ENCODE results near the gene CHIT1. TPM values are rescaled to one million over a fixed set of nuclear protein-coding genes. Genes with fewer than 3 reads are reported as not detected.
A peak's percentile ranks its signal among the peaks of the same experiment; 100 is the strongest.
"Not testable (repeated sequence)": the region's sequence is repeated elsewhere in the genome, so short reads cannot be mapped to it uniquely, and the experiment has no call there.

The CHIT1 gene
- total and polyA plus RNA-seq, 9 of the 15 experiments (the other 6 are each of a cell fraction or from before 2014, with no cell fraction given): not detected

DNA sequence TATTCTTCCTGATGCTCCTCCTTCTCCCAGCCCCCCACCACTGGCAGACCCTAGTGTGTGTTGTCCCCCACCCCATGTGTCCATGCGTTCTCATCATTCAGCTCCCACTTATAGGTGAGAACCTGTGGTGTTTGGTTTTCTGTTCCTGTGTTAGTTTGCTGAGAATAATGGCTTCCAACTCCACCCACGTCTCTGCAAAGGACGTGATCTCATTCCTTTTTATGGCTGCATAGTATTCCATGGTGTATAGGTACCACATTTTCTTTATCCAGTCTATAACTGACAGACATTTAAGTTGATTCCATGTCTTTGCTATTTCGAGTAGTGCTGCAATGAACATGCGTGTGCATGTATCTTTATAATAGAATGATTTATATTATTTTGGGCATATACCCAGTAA lies 12.2 kb upstream of the CHIT1 start:
- in situ Hi-C loops (cut with MboI); DNase-seq (ENCODE audit: extremely low read depth in 1 of 4, low spot score in 3 of 4); H3K4me2 ChIP-seq (ENCODE audit: insufficient read depth, low read length); BruUV-seq (replicated peaks); FAIRE-seq; H3K4me1 ChIP-seq (replicated peaks in 1 of 2; ENCODE audit: control insufficient read depth in 2 of 2, insufficient read depth in 2 of 2, low read length in 2 of 2); H3K4me3 ChIP-seq; ATAC-seq; H3K27ac ChIP-seq (ENCODE audit: extremely low read depth, low read depth, low read length); H2AFZ ChIP-seq (ENCODE audit: low read depth, low read length); H3K9ac ChIP-seq (ENCODE audit: insufficient read depth in 1 of 2, low read depth in 2 of 2, low read length in 2 of 2); H3K9me3 ChIP-seq (replicated peaks; ENCODE audit: control insufficient read depth, insufficient read depth, low read depth, low read length); H3K9me1 ChIP-seq (ENCODE audit: control insufficient read depth, insufficient read depth, low read length); H3K27me3 ChIP-seq (ENCODE audit: control insufficient read depth in 2 of 2, insufficient read depth in 2 of 2, low read length in 2 of 2); intact Hi-C loops (cut with micrococcal nuclease); H3K79me2 ChIP-seq (ENCODE audit: control insufficient read depth, insufficient read depth, low read length); CTCF ChIA-PET (ENCODE audit: low intra/inter-chr PET ratio); H4K20me1 ChIP-seq (replicated peaks; ENCODE audit: control insufficient read depth, insufficient read depth, low read length); H3K36me3 ChIP-seq (ENCODE audit: control insufficient read depth, insufficient read depth, low read length): not testable (repeated sequence)
- POLR2A ChIA-PET: interaction anchor here (0.6 kb wide), 1 partner anchor 119 kb away, joined by 4 read pairs; no protein-coding TSS in a partner anchor
- WGBS (ENCODE audit: insufficient coverage, low coverage, missing lambda C conversion rate): 3% methylated on average over 5 of the region's 5 CpGs
- TF ChIP-seq ZNF146 (CRISPR knock-in tag; IDR thresholded peaks at IDR 0.05; ENCODE audit: unreplicated experiment): peak; percentile 76

DNA sequence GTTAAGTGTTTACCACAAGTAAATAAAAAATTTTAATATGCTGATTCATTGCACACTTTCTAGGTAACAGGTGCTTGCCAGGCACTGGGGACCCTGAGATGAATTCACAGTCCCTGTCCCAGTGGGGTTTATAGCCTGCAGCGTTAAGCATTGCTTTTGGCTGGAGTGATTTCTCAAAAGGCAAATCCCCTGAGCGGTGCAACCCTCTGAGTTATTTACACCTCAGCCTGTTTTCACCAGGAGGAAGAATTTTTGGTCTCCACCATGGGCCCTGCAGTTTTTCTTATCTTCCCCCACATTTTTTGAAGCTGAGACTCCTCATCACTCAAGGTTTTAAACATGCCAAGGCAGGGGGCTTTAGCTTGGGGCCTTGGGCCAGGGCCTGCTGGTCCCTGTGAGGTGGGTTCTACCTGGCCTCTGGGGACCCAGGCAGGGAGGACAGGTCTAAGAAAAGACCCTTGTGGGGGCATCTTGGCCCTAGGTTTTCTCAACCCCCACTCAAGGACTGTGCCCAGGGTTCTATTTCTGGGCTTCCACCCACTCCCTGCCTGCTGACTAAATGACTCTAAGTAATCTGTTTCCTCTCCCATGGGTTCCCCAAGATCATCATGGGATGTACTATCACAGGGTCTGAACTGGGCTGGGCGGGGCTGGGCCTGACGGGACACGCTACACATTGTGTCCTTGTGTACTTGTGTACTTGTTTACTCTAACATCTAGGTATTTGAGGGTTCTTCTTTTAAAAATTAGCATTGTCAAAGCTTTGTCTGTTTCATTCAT lies 10.2 kb upstream of the CHIT1 start:
- intact Hi-C loops (cut with micrococcal nuclease) (no loop called here), in situ Hi-C loops (cut with MboI) (no loop called here)
- ATAC-seq: no peak
- H2AFZ ChIP-seq (ENCODE audit: low read depth, low read length): no peak overlapping the region
- peaks cover 2% of the 10 kb centered on the region; the same call in 1 of the 2 replicates for H3K9me3 ChIP-seq (replicated peaks; ENCODE audit: control insufficient read depth, insufficient read depth, low read depth, low read length)
- no peak overlapping the region for H3K27ac ChIP-seq (ENCODE audit: extremely low read depth, low read depth, low read length)
- ChIA-PET POLR2A (interaction anchor here (0.7 to 1.5 kb wide), 2 partner anchors 44 to 1112 kb away, joined by 3 to 4 read pairs; no protein-coding TSS in a partner anchor), CTCF (ENCODE audit: low intra/inter-chr PET ratio) (no interaction called here)
- no peaks in the 10 kb centered on the region for H3K36me3 ChIP-seq (ENCODE audit: control insufficient read depth, insufficient read depth, low read length)
- H3K9ac ChIP-seq (ENCODE audit: insufficient read depth in 1 of 2, low read depth in 2 of 2, low read length in 2 of 2): no peak overlapping the region
- no peak for FAIRE-seq
- BruUV-seq (replicated peaks): no TSS peak
- no peaks in the 10 kb centered on the region for H3K4me1 ChIP-seq (replicated peaks in 1 of 2; ENCODE audit: control insufficient read depth in 2 of 2, insufficient read depth in 2 of 2, low read length in 2 of 2)
- H3K9me1 ChIP-seq (ENCODE audit: control insufficient read depth, insufficient read depth, low read length): no peaks in the 10 kb centered on the region
- H3K27me3 ChIP-seq (ENCODE audit: control insufficient read depth in 2 of 2, insufficient read depth in 2 of 2, low read length in 2 of 2): no peaks in the 10 kb centered on the region
- H3K4me2 ChIP-seq (ENCODE audit: insufficient read depth, low read length): no peak overlapping the region
- H3K4me3 ChIP-seq: no peak overlapping the region
- H3K79me2 ChIP-seq (ENCODE audit: control insufficient read depth, insufficient read depth, low read length): no peaks in the 10 kb centered on the region
- DNase-seq (ENCODE audit: extremely low read depth in 1 of 4, low spot score in 3 of 4): no peak
- WGBS (ENCODE audit: insufficient coverage, low coverage, missing lambda C conversion rate): 0% methylated on average over 5 of the region's 5 CpGs
- no peaks in the 10 kb centered on the region for H4K20me1 ChIP-seq (replicated peaks; ENCODE audit: control insufficient read depth, insufficient read depth, low read length)
- no peak for TF ChIP-seq TCF7 (IDR thresholded peaks at IDR 0.05; ENCODE audit: borderline replicate concordance)
- no peak for TF ChIP-seq HNRNPL (IDR thresholded peaks at IDR 0.05; ENCODE audit: low read depth, low read length)
- TF ChIP-seq, protein P1, sequence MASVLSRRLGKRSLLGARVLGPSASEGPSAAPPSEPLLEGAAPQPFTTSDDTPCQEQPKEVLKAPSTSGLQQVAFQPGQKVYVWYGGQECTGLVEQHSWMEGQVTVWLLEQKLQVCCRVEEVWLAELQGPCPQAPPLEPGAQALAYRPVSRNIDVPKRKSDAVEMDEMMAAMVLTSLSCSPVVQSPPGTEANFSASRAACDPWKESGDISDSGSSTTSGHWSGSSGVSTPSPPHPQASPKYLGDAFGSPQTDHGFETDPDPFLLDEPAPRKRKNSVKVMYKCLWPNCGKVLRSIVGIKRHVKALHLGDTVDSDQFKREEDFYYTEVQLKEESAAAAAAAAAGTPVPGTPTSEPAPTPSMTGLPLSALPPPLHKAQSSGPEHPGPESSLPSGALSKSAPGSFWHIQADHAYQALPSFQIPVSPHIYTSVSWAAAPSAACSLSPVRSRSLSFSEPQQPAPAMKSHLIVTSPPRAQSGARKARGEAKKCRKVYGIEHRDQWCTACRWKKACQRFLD (CRISPR knock-in tag; IDR thresholded peaks at IDR 0.05): no peak
- TF ChIP-seq HLTF (IDR thresholded peaks at IDR 0.05): no peak
- TF ChIP-seq MTA1 (IDR thresholded peaks at IDR 0.05; ENCODE audit: borderline replicate concordance): no peak
- TF ChIP-seq, protein P2, sequence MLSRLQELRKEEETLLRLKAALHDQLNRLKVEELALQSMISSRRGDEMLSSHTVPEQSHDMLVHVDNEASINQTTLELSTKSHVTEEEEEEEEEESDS (CRISPR knock-in tag; IDR thresholded peaks at IDR 0.05): no peak
- TF ChIP-seq, protein P3, sequence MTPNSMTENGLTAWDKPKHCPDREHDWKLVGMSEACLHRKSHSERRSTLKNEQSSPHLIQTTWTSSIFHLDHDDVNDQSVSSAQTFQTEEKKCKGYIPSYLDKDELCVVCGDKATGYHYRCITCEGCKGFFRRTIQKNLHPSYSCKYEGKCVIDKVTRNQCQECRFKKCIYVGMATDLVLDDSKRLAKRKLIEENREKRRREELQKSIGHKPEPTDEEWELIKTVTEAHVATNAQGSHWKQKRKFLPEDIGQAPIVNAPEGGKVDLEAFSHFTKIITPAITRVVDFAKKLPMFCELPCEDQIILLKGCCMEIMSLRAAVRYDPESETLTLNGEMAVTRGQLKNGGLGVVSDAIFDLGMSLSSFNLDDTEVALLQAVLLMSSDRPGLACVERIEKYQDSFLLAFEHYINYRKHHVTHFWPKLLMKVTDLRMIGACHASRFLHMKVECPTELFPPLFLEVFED (CRISPR knock-in tag; conservative IDR thresholded peaks at IDR 0.05): no peak
- TF ChIP-seq, protein P4, sequence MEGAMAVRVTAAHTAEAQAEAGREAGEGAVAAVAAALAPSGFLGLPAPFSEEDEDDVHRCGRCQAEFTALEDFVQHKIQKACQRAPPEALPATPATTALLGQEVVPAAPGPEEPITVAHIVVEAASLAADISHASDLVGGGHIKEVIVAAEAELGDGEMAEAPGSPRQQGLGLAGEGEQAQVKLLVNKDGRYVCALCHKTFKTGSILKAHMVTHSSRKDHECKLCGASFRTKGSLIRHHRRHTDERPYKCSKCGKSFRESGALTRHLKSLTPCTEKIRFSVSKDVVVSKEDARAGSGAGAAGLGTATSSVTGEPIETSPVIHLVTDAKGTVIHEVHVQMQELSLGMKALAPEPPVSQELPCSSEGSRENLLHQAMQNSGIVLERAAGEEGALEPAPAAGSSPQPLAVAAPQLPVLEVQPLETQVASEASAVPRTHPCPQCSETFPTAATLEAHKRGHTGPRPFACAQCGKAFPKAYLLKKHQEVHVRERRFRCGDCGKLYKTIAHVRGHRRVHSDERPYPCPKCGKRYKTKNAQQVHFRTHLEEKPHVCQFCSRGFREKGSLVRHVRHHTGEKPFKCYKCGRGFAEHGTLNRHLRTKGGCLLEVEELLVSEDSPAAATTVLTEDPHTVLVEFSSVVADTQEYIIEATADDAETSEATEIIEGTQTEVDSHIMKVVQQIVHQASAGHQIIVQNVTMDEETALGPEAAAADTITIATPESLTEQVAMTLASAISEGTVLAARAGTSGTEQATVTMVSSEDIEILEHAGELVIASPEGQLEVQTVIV (CRISPR knock-in tag; IDR thresholded peaks at IDR 0.05; ENCODE audit: borderline replicate concordance): no peak
